ENCODE results near the gene PPP2R3C. TPM values are rescaled to one million over a fixed set of nuclear protein-coding genes. Genes with fewer than 3 reads are reported as not detected.

Gene PPP2R3C
- total and polyA plus RNA-seq, 7 donors = 22.9 to 67.0 (median 30.9) TPM

DNA sequence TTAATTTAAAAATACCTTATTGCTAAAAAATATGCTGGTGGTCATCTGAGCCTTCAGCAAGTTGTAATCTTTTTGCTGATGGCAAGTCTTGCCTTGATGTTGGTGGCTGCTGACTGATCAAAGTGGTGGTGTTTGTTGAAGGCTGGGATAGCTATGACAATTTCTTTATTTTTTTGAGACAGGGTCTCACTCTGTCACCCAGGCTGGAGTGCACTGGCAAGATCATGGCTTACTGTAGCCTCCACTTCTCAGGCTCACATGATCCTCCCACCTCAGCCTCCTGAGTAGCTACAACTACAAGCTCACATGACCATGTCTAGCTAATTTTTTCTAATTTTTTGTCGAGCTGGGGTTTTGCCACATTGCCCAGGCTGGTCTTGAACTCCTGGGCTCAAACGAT, 25.4 kb upstream of the PPP2R3C start:
- no peak for ATAC-seq
- DNase-seq = no peak
- Histone ChIP-seq H3K36me3 (ENCODE audit: insufficient read depth in 1 of 2, low read depth in 1 of 2) (peaks cover 0 to 1% of the 10 kb centered on the region in 2 donors), H3K27me3 (ENCODE audit: insufficient read depth in 3 of 3, low read length in 2 of 3) (no peaks in the 10 kb centered on the region), H3K4me3 (no peak overlapping the region), H3K27ac (no peak overlapping the region), H3K9me3 (no peaks in the 10 kb centered on the region), H3K4me1 (no peaks in the 10 kb centered on the region)
- TF ChIP-seq, protein P1, sequence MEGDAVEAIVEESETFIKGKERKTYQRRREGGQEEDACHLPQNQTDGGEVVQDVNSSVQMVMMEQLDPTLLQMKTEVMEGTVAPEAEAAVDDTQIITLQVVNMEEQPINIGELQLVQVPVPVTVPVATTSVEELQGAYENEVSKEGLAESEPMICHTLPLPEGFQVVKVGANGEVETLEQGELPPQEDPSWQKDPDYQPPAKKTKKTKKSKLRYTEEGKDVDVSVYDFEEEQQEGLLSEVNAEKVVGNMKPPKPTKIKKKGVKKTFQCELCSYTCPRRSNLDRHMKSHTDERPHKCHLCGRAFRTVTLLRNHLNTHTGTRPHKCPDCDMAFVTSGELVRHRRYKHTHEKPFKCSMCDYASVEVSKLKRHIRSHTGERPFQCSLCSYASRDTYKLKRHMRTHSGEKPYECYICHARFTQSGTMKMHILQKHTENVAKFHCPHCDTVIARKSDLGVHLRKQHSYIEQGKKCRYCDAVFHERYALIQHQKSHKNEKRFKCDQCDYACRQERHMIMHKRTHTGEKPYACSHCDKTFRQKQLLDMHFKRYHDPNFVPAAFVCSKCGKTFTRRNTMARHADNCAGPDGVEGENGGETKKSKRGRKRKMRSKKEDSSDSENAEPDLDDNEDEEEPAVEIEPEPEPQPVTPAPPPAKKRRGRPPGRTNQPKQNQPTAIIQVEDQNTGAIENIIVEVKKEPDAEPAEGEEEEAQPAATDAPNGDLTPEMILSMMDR (IDR thresholded peaks at IDR 0.05) = no peak
- WGBS, 3 donors = 89 to 92% (median 91%) methylated on average over 2 of the region's 2 CpGs
- intact Hi-C loops (cut with DNase I) = loop anchor here in 1 of 2 donors (10.0 kb wide), 1 partner anchor 148 kb away; the partner anchor contains the start of gene PSMA6

DNA sequence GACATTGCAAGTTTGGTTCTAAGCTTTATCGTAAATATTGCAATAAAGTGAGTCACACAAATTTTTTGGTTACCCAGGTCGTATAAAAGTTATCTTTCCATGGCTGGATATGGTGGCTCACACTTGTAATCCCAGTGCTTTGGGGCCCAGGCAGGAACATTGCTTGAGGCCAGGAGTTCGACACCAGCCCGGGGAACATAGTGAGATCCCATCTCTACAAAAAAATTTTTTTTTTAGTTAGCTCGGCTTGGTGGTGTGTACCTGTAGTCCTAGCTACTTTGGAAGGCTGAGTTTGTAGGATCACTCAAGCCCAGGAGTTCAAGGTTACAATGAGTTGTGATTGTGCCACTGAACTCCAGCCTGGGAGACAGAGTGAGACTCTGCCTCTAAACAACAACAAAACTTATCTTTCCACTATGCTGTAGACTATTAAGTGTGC, 24.9 kb upstream of the PPP2R3C start:
- intact Hi-C loops (cut with DNase I) = loop anchor here in 1 of 2 donors (10.0 kb wide), 1 partner anchor 148 kb away; the partner anchor contains the start of gene PSMA6

DNA sequence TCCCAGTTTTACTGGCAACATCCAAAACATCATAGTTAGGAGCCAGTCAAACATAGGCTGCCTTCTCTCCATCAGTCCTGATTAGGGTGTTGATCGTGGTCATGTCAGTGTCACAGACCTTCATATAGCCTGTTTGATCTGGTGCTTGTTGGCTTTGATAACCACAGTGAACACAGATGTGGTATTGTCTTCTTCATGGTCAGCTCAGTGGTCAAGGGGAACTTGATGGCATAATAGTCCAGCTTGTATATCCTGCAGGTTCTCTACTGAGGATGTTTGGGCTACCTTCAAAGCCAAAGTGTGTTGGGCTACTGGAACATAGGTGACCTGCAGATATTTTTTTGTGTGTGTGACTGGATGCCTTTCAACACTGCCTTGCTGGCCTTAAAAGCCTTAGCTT, 22.2 kb upstream of the PPP2R3C start:
- peaks cover 0 to 9% of the 10 kb centered on the region in 2 donors for H3K36me3 ChIP-seq (ENCODE audit: insufficient read depth in 1 of 2, low read depth in 1 of 2)
- TF ChIP-seq, protein P1 (IDR thresholded peaks at IDR 0.05) = no peak
- ATAC-seq (no peak), DNase-seq (no peak)
- H3K27me3 ChIP-seq (ENCODE audit: insufficient read depth in 3 of 3, low read length in 2 of 3) = no peaks in the 10 kb centered on the region
- H3K4me3 ChIP-seq = no peak overlapping the region
- no peak overlapping the region for H3K27ac ChIP-seq
- H3K9me3 ChIP-seq = no peaks in the 10 kb centered on the region
- H3K4me1 ChIP-seq = no peaks in the 10 kb centered on the region
- intact Hi-C loops (cut with DNase I) = loop anchor here (5.0 to 10.0 kb wide), 2 partner anchors 151 to 268 kb away; partner anchors contain the start of gene PSMA6 (in 1 of the 2)
- 98 to 100% methylated on average over 1 of the region's 1 CpG; no CpG with 5 or more reads in 1 of the 3 donors for WGBS, 3 donors

More for the DNA sequence above, 24.9 kb upstream of the PPP2R3C start:
- WGBS, 3 donors = 92 to 97% (median 96%) methylated on average over 5 of the region's 5 CpGs
- TF ChIP-seq, protein P1 (IDR thresholded peaks at IDR 0.05) = no peak
- H3K36me3 ChIP-seq (ENCODE audit: insufficient read depth in 1 of 2, low read depth in 1 of 2) = peaks cover 0 to 6% of the 10 kb centered on the region in 2 donors
- DNase-seq = no peak
- no peak overlapping the region for H3K27ac ChIP-seq
- no peaks in the 10 kb centered on the region for H3K9me3 ChIP-seq
- ATAC-seq = no peak
- H3K27me3 ChIP-seq (ENCODE audit: insufficient read depth in 3 of 3, low read length in 2 of 3) = no peaks in the 10 kb centered on the region
- H3K4me3 ChIP-seq = no peak overlapping the region
- H3K4me1 ChIP-seq = no peaks in the 10 kb centered on the region

DNA sequence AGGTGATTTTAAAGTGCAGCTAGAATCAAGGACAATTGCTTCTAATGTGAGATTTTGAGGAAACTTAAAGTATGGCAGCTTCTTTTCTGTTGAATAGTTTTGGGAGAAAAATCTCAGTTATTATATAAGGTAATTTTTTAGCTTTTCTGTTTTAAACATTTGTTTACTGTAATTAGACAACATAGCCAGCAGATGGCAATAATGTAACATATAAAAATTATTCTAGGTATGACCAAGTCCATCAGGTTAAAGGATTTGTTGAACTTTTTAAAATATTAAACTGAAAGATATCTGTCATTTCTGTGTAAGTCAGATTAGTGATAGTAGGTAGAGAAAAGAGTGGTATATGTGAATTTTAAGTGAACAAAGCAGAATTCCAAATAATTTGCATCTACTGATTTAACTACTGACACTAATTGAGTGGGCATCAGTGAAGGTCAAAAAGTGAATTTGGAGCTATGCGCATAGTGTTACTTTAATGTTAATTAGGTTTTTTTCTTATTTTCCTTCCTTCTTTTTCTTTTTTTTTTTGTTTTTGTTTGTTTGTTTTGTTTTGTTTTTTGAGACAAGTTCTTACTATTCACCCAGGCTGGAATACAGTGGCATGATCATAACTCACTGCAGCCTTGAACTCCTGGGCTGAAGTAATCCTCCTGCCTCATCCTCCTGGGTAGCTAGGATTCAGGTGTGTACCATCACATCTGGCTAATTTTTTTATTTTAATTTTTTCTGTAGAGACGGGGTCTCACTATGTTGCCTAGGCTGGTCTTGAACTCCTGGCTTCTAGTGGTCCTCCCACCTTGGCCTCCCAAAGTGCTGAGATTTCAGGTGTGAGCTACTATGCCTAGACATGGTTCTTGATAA, 19.2 kb upstream of the PPP2R3C start:
- peaks cover 0 to 14% of the 10 kb centered on the region in 2 donors for H3K36me3 ChIP-seq (ENCODE audit: insufficient read depth in 1 of 2, low read depth in 1 of 2)
- peak in 1 of 4 donors; percentile 67 for ATAC-seq
- H3K4me3 ChIP-seq = no peak overlapping the region
- DNase-seq = no peak
- 94 to 100% methylated on average over 2 of the region's 2 CpGs; no CpG with 5 or more reads in 1 of the 3 donors for WGBS, 3 donors
- no peaks in the 10 kb centered on the region for H3K4me1 ChIP-seq
- TF ChIP-seq, protein P1 (IDR thresholded peaks at IDR 0.05) = peak; percentile 63
- intact Hi-C loops (cut with DNase I) = loop anchor here (1.0 to 10.0 kb wide), 4 partner anchors 154 to 281 kb away; partner anchors contain the start of gene PSMA6 (in 1 of the 2)
- H3K27me3 ChIP-seq (ENCODE audit: insufficient read depth in 3 of 3, low read length in 2 of 3) = no peaks in the 10 kb centered on the region
- H3K27ac ChIP-seq = no peak overlapping the region
- H3K9me3 ChIP-seq = no peaks in the 10 kb centered on the region

Data from psoas muscle (tissue), 8 donors.